Tibial nerve (tissue), 3 donors: ENCODE measurements around the gene PGLYRP4.

Experiments used
- POLR2A ChIP-seq, 2 donors: fragments of 450-650 bp; IDR thresholded peaks; one replicate each; pipeline ENCODE4 v1.6.1; 2017; ENCODE audit warnings: antibody characterized with exemption in 2 of 2, mild to moderate bottlenecking in 2 of 2, moderate library complexity in 2 of 2
- TF ChIP-seq, protein P1 (sequence below), 5 experiments: fragments of 200-600 bp in 3 of 5; fragments of 450-650 bp in 2 of 5; sonication (generic) in 3 of 5; IDR thresholded peaks; one replicate each; pipeline ENCODE4 v1.5.1; 2016 to 2019; ENCODE audit warnings: antibody characterized with exemption in 5 of 5, mild to moderate bottlenecking in 3 of 5, moderate library complexity in 2 of 5

DNA sequence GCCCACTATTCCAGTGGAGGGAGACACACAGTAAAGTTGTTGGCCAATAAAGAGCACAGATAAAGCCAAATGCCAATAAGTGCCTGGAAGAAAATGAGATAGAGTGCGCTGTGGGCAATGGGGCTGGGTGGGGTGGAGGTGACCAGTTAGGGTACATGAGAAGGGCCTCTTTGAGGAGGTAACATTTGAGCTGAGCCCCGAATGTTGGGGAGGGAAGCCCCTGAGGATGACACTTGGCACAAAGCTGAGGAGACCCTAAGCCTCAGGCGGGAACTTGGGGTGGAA lies 10.0 kb upstream of the PGLYRP4 start:
- TF ChIP-seq, protein P1, sequence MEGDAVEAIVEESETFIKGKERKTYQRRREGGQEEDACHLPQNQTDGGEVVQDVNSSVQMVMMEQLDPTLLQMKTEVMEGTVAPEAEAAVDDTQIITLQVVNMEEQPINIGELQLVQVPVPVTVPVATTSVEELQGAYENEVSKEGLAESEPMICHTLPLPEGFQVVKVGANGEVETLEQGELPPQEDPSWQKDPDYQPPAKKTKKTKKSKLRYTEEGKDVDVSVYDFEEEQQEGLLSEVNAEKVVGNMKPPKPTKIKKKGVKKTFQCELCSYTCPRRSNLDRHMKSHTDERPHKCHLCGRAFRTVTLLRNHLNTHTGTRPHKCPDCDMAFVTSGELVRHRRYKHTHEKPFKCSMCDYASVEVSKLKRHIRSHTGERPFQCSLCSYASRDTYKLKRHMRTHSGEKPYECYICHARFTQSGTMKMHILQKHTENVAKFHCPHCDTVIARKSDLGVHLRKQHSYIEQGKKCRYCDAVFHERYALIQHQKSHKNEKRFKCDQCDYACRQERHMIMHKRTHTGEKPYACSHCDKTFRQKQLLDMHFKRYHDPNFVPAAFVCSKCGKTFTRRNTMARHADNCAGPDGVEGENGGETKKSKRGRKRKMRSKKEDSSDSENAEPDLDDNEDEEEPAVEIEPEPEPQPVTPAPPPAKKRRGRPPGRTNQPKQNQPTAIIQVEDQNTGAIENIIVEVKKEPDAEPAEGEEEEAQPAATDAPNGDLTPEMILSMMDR (IDR thresholded peaks at IDR 0.05), result no peak
- TF ChIP-seq POLR2A (IDR thresholded peaks at IDR 0.05), result no peak
